ENCODE data around the gene KHDC1L.

The KHDC1L gene

DNA sequence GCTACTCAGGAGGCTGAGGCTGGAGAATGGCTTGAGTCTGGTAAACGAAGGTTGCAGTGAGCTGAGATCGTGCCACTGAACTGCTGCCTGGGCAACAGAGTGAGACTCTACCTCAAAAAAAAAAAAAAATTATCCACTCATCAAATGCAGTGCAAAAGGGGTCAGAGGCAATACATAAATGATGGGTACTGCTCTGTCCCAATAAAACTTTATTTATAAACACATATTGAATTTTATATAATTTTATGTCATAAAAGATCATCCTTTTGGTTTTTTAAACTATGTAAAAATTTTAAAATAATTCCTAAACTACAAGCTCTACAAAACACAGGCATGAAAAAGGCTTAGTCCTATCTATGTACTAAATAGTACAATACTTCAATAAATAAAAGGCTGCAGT lies 27.4 kb upstream of the KHDC1L start:
- no peaks in the 10 kb centered on the region for H4K20me1 ChIP-seq (ENCODE audit: insufficient read depth, low read length, poor library complexity, severe bottlenecking)
- no peaks in the 10 kb centered on the region for H3F3A ChIP-seq (ENCODE audit: low read depth)
- H3K4me2 ChIP-seq (ENCODE audit: low read depth, low read length, poor library complexity, severe bottlenecking) = no peak overlapping the region
- H3K9me3 ChIP-seq (ENCODE audit: insufficient read depth, low read depth, low read length) = no peaks in the 10 kb centered on the region
- no peaks in the 10 kb centered on the region for H3K27me3 ChIP-seq (ENCODE audit: insufficient read depth, low read length, poor library complexity, severe bottlenecking)
- H3K36me3 ChIP-seq (ENCODE audit: insufficient read depth, low read length) = no peaks in the 10 kb centered on the region
- H2AFZ ChIP-seq (ENCODE audit: low read length) = no peak overlapping the region
- no peaks in the 10 kb centered on the region for H3K79me2 ChIP-seq (ENCODE audit: insufficient read depth, low read length)
- H3K9ac ChIP-seq (ENCODE audit: low read depth, low read length, poor library complexity, severe bottlenecking) = no peak overlapping the region
- no peaks in the 10 kb centered on the region for H3K9me2 ChIP-seq (replicated peaks; ENCODE audit: low read depth, low read length)
- no peak overlapping the region for H3K4me3 ChIP-seq (ENCODE audit: low read length, poor library complexity, severe bottlenecking)
- H3K4me1 ChIP-seq (ENCODE audit: insufficient read depth, low read length, poor library complexity, severe bottlenecking) = no peaks in the 10 kb centered on the region
- TF ChIP-seq CTCF (conservative IDR thresholded peaks at IDR 0.05; ENCODE audit: low read length) (no peak), EZH2phosphoT487 (IDR thresholded peaks at IDR 0.05; ENCODE audit: borderline replicate concordance) (no peak)

GRCh38 chr6:73250016-73250415 lies 24.7 kb upstream of the KHDC1L start:
- H3K9me3 ChIP-seq (ENCODE audit: insufficient read depth, low read depth, low read length) = no peaks in the 10 kb centered on the region
- H3K36me3 ChIP-seq (ENCODE audit: insufficient read depth, low read length) = no peaks in the 10 kb centered on the region
- no peaks in the 10 kb centered on the region for H3K27me3 ChIP-seq (ENCODE audit: insufficient read depth, low read length, poor library complexity, severe bottlenecking)
- no peak overlapping the region for H3K4me2 ChIP-seq (ENCODE audit: low read depth, low read length, poor library complexity, severe bottlenecking)
- no peak overlapping the region for H3K4me3 ChIP-seq (ENCODE audit: low read length, poor library complexity, severe bottlenecking)
- no peaks in the 10 kb centered on the region for H4K20me1 ChIP-seq (ENCODE audit: insufficient read depth, low read length, poor library complexity, severe bottlenecking)
- H3F3A ChIP-seq (ENCODE audit: low read depth) = no peaks in the 10 kb centered on the region
- H3K9ac ChIP-seq (ENCODE audit: low read depth, low read length, poor library complexity, severe bottlenecking) = no peak overlapping the region
- H3K9me2 ChIP-seq (replicated peaks; ENCODE audit: low read depth, low read length) = no peaks in the 10 kb centered on the region
- no peak overlapping the region for H2AFZ ChIP-seq (ENCODE audit: low read length)
- TF ChIP-seq EZH2phosphoT487 (IDR thresholded peaks at IDR 0.05; ENCODE audit: borderline replicate concordance) (no peak), CTCF (conservative IDR thresholded peaks at IDR 0.05; ENCODE audit: low read length) (no peak)
- H3K4me1 ChIP-seq (ENCODE audit: insufficient read depth, low read length, poor library complexity, severe bottlenecking) = no peaks in the 10 kb centered on the region
- H3K79me2 ChIP-seq (ENCODE audit: insufficient read depth, low read length) = no peaks in the 10 kb centered on the region

- Histone ChIP-seq H3K4me1 (ENCODE audit: insufficient read depth, low read length, poor library complexity, severe bottlenecking) (no peaks in the 10 kb centered on the region), H3K9ac (ENCODE audit: low read depth, low read length, poor library complexity, severe bottlenecking) (no peak overlapping the region), H3F3A (ENCODE audit: low read depth) (no peaks in the 10 kb centered on the region), H2AFZ (ENCODE audit: low read length) (no peak overlapping the region), H3K9me3 (ENCODE audit: insufficient read depth, low read depth, low read length) (no peaks in the 10 kb centered on the region), H4K20me1 (ENCODE audit: insufficient read depth, low read length, poor library complexity, severe bottlenecking) (no peaks in the 10 kb centered on the region), H3K4me2 (ENCODE audit: low read depth, low read length, poor library complexity, severe bottlenecking) (no peak overlapping the region), H3K27me3 (ENCODE audit: insufficient read depth, low read length, poor library complexity, severe bottlenecking) (no peaks in the 10 kb centered on the region), H3K36me3 (ENCODE audit: insufficient read depth, low read length) (no peaks in the 10 kb centered on the region), H3K79me2 (ENCODE audit: insufficient read depth, low read length) (no peaks in the 10 kb centered on the region), H3K9me2 (replicated peaks; ENCODE audit: low read depth, low read length) (no peaks in the 10 kb centered on the region), H3K4me3 (ENCODE audit: low read length, poor library complexity, severe bottlenecking) (no peak overlapping the region)
- TF ChIP-seq CTCF (conservative IDR thresholded peaks at IDR 0.05; ENCODE audit: low read length) (no peak), EZH2phosphoT487 (IDR thresholded peaks at IDR 0.05; ENCODE audit: borderline replicate concordance) (no peak)
These were observed 23.1 kb upstream of the KHDC1L start for GRCh38 chr6:73248192-73248903.
